Smooth muscle cell (in vitro differentiated cells): ENCODE data around the gene OR5AU1. TPM values are rescaled to one million over a fixed set of nuclear protein-coding genes. Genes with fewer than 3 reads are reported as not detected.

Experiments used
- DNase-seq: peaks from one replicate; lab custom pipeline; 2025; ENCODE audit not compliant: unreplicated experiment; lab: John Stamatoyannopoulos, UW
- H2AFZ ChIP-seq: fragments of 200-600 bp; sonication (generic); 2 replicates; pipeline ENCODE4 v1.6.0; 2016; ENCODE audit warnings: antibody characterized with exemption, low read depth, mild to moderate bottlenecking
- H3F3A ChIP-seq: fragments of 200-600 bp; sonication (generic); 2 replicates; pipeline ENCODE4 v1.6.0; 2017; ENCODE audit warnings: antibody characterized with exemption, low read depth
- H3K27ac ChIP-seq: fragments of 200-600 bp; sonication (generic); 2 replicates; pipeline ENCODE4 v1.5.1; 2016; ENCODE audit warnings: low read depth, mild to moderate bottlenecking
- H3K27me3 ChIP-seq: fragments of 200-600 bp; sonication (generic); 2 replicates; pipeline ENCODE4 v1.6.1; 2016; ENCODE audit warnings: low read depth, mild to moderate bottlenecking
- H3K36me3 ChIP-seq: fragments of 200-600 bp; sonication (generic); 2 replicates; pipeline ENCODE4 v1.5.1; 2016; ENCODE audit warnings: low read depth
- H3K4me1 ChIP-seq: fragments of 200-600 bp; sonication (generic); 2 replicates; pipeline ENCODE4 v1.5.1; 2016; ENCODE audit warnings: low read depth
- H3K4me2 ChIP-seq: fragments of 200-600 bp; sonication (generic); 2 replicates; pipeline ENCODE4 v1.6.0; 2016; ENCODE audit warnings: mild to moderate bottlenecking
- H3K4me3 ChIP-seq: fragments of 200-600 bp; sonication (generic); 2 replicates; pipeline ENCODE4 v1.5.1; 2016; ENCODE audit warnings: mild to moderate bottlenecking
- H3K79me2 ChIP-seq: fragments of 200-600 bp; sonication (generic); 2 replicates; pipeline ENCODE4 v1.6.0; 2016; ENCODE audit warnings: low read depth, mild to moderate bottlenecking
- H3K9ac ChIP-seq: fragments of 200-600 bp; sonication (generic); 2 replicates; pipeline ENCODE4 v1.6.0; 2016; ENCODE audit warnings: low read depth
- H3K9me3 ChIP-seq: fragments of 200-600 bp; sonication (generic); replicated peaks from 2 replicates; pipeline ENCODE4 v1.5.1; 2016; ENCODE audit warnings: low read depth
- H4K20me1 ChIP-seq: fragments of 200-600 bp; sonication (generic); 2 replicates; pipeline ENCODE4 v1.6.0; 2016; ENCODE audit warnings: low read depth
- CTCF ChIP-seq: fragments of 200-600 bp; sonication (generic); IDR thresholded peaks from 2 replicates; pipeline ENCODE4 v1.5.1; 2017; ENCODE audit warnings: borderline replicate concordance, mild to moderate bottlenecking, antibody characterized with exemption; ENCODE audit not compliant: insufficient read depth, poor library complexity, severe bottlenecking
- WGBS: methylation state at CpG from one replicate; pipeline ENCODE4 v1.1.7; 2016; ENCODE audit warnings: low lambda C conversion rate; 5-methylcytosine and 5-hydroxymethylcytosine counted together
- polyA plus RNA-seq: library from polyadenylated mRNA; unstranded; fragments of >200 nt; fragmentation: Nextera tagmentation; extraction: Ambion mirVana; gene quantifications from 2 replicates; pipeline ENCODE4 v1.2.1, GENCODE V29; 2016
- total RNA-seq: library from RNA; depleted of rRNA; stranded (reverse); fragments of >200 nt; gene quantifications from 2 replicates; pipeline ENCODE4 v1.2.3, GENCODE V29; 2014

Gene OR5AU1
- total and polyA plus RNA-seq, 2 experiments from 2014 or later: not detected

- no peaks in the 10 kb centered on the region for H4K20me1 ChIP-seq
- no peak for TF ChIP-seq CTCF
- H3K9me3 ChIP-seq: no peaks in the 10 kb centered on the region
- H3F3A ChIP-seq: no peaks in the 10 kb centered on the region
- H3K4me1 ChIP-seq: no peaks in the 10 kb centered on the region
- WGBS: 97% methylated on average over 3 of the region's 3 CpGs
- H3K4me3 ChIP-seq: no peak overlapping the region
- no peak overlapping the region for H2AFZ ChIP-seq
- H3K4me2 ChIP-seq: no peak overlapping the region
- no peak overlapping the region for H3K9ac ChIP-seq
- H3K27ac ChIP-seq: no peak overlapping the region
- no peak for DNase-seq
- no peaks in the 10 kb centered on the region for H3K27me3 ChIP-seq
- H3K79me2 ChIP-seq: no peaks in the 10 kb centered on the region
- no peaks in the 10 kb centered on the region for H3K36me3 ChIP-seq
These were observed 36.9 kb downstream of the OR5AU1 start for GRCh38 chr14:21118933-21119332.

- H4K20me1 ChIP-seq: no peaks in the 10 kb centered on the region
- DNase-seq: no peak
- no peaks in the 10 kb centered on the region for H3K4me1 ChIP-seq
- no peak overlapping the region for H3K9ac ChIP-seq
- H3K9me3 ChIP-seq: no peaks in the 10 kb centered on the region
- 98% methylated on average over 2 of the region's 2 CpGs for WGBS
- no peak overlapping the region for H3K4me2 ChIP-seq
- no peaks in the 10 kb centered on the region for H3K36me3 ChIP-seq
- no peaks in the 10 kb centered on the region for H3K27me3 ChIP-seq
- no peak for TF ChIP-seq CTCF
- no peaks in the 10 kb centered on the region for H3F3A ChIP-seq
- no peak overlapping the region for H2AFZ ChIP-seq
- no peak overlapping the region for H3K27ac ChIP-seq
- H3K79me2 ChIP-seq: no peaks in the 10 kb centered on the region
- no peak overlapping the region for H3K4me3 ChIP-seq
These were observed 42.5 kb downstream of the OR5AU1 start for GRCh38 chr14:21113369-21113768.

GRCh38 chr14:21112255-21112654 lies 43.6 kb downstream of the OR5AU1 start:
- Histone ChIP-seq H3K27ac (no peak overlapping the region), H3K4me2 (no peak overlapping the region), H3K79me2 (no peaks in the 10 kb centered on the region), H3K4me1 (no peaks in the 10 kb centered on the region), H3K36me3 (no peaks in the 10 kb centered on the region), H3K4me3 (no peak overlapping the region), H2AFZ (no peak overlapping the region), H3F3A (no peaks in the 10 kb centered on the region), H4K20me1 (no peaks in the 10 kb centered on the region), H3K9ac (no peak overlapping the region), H3K27me3 (no peaks in the 10 kb centered on the region), H3K9me3 (no peaks in the 10 kb centered on the region)
- no peak for TF ChIP-seq CTCF
- no peak for DNase-seq
- 85% methylated on average over 4 of the region's 4 CpGs for WGBS

- no peaks in the 10 kb centered on the region for H3K79me2 ChIP-seq
- H3K9ac ChIP-seq: no peak overlapping the region
- H3F3A ChIP-seq: peaks cover 9% of the 10 kb centered on the region
- no peak overlapping the region for H2AFZ ChIP-seq
- H3K27ac ChIP-seq: no peak overlapping the region
- no peak overlapping the region for H3K4me3 ChIP-seq
- WGBS: 90% methylated on average over 6 of the region's 6 CpGs
- peaks cover 15% of the 10 kb centered on the region for H3K4me1 ChIP-seq
- H3K9me3 ChIP-seq: no peaks in the 10 kb centered on the region
- H4K20me1 ChIP-seq: no peaks in the 10 kb centered on the region
- DNase-seq: no peak
- H3K36me3 ChIP-seq: no peaks in the 10 kb centered on the region
- no peak for TF ChIP-seq CTCF
- no peak overlapping the region for H3K4me2 ChIP-seq
- H3K27me3 ChIP-seq: no peaks in the 10 kb centered on the region
These were observed 46.3 kb downstream of the OR5AU1 start for GRCh38 chr14:21109377-21110138.
